HEK293T (cell line): ENCODE results near the gene MS4A14.
"Not testable (repeated sequence)": the region's sequence is repeated elsewhere in the genome, so short reads cannot be mapped to it uniquely, and the experiment has no call there.

Source experiments
- CTCF ChIA-PET: fragments of 350-600 bp; formaldehyde crosslinking; extraction: SDS; loops from one replicate; lab custom pipeline; 2021; ENCODE audit warnings: antibody characterized with exemption, inconsistent platforms; lab: Yijun Ruan, JAX
- POLR2A ChIA-PET: fragments of 350-600 bp; formaldehyde crosslinking; extraction: SDS; loops from one replicate; lab custom pipeline; 2020; ENCODE audit warnings: antibody characterized with exemption, inconsistent platforms; lab: Yijun Ruan, JAX
- DNase-seq: peaks from one replicate; pipeline ENCODE4 v3.0.0; 2012; ENCODE audit warnings: mixed read lengths; ENCODE audit errors: extremely low spot score
- ARNT ChIP-seq: fragments of 450-650 bp; IDR thresholded peaks from 2 replicates; pipeline ENCODE4 v1.6.1; 2017; ENCODE audit warnings: mild to moderate bottlenecking
- BHLHE40 ChIP-seq: fragments of 450-650 bp; IDR thresholded peaks from 2 replicates; pipeline ENCODE4 v1.6.1; 2016; ENCODE audit warnings: mild to moderate bottlenecking, moderate library complexity, borderline replicate concordance
- CTBP1 ChIP-seq: fragments of 450-650 bp; IDR thresholded peaks from 2 replicates; pipeline ENCODE4 v1.6.1; 2016; ENCODE audit warnings: borderline replicate concordance
- ELF4 ChIP-seq: fragments of 450-650 bp; IDR thresholded peaks from 2 replicates; pipeline ENCODE4 v1.6.1; 2017; ENCODE audit warnings: antibody characterized with exemption
- FOXA1 ChIP-seq: fragments of 450-650 bp; IDR thresholded peaks from 2 replicates; pipeline ENCODE4 v1.6.1; 2016; ENCODE audit warnings: mild to moderate bottlenecking
- FOXK2 ChIP-seq: fragments of 450-650 bp; IDR thresholded peaks from 2 replicates; pipeline ENCODE4 v1.6.1; 2016; ENCODE audit warnings: mild to moderate bottlenecking
- FOXM1 ChIP-seq: fragments of 450-650 bp; IDR thresholded peaks from 2 replicates; pipeline ENCODE4 v1.6.1; 2017; ENCODE audit warnings: mild to moderate bottlenecking, borderline replicate concordance
- HDGF ChIP-seq: fragments of 450-650 bp; IDR thresholded peaks from 2 replicates; pipeline ENCODE4 v1.6.1; 2017; ENCODE audit warnings: antibody characterized with exemption, borderline replicate concordance
- L3MBTL2 ChIP-seq: fragments of 450-650 bp; conservative IDR thresholded peaks from 2 replicates; pipeline ENCODE4 v1.6.1; 2016; ENCODE audit warnings: mild to moderate bottlenecking
- LEF1 ChIP-seq: fragments of 450-650 bp; IDR thresholded peaks from 2 replicates; pipeline ENCODE4 v1.6.1; 2017; ENCODE audit warnings: mild to moderate bottlenecking, borderline replicate concordance
- NFRKB ChIP-seq: fragments of 450-650 bp; IDR thresholded peaks from 2 replicates; pipeline ENCODE4 v1.6.1; 2016; ENCODE audit warnings: mild to moderate bottlenecking, moderate library complexity
- PKNOX1 ChIP-seq: fragments of 450-650 bp; IDR thresholded peaks from 2 replicates; pipeline ENCODE4 v1.6.1; 2016
- SP1 ChIP-seq: fragments of 450-650 bp; IDR thresholded peaks from 2 replicates; pipeline ENCODE4 v1.6.1; 2017
- SUZ12 ChIP-seq: fragments of 450-650 bp; IDR thresholded peaks from 2 replicates; pipeline ENCODE4 v1.6.1; 2016; ENCODE audit warnings: mild to moderate bottlenecking
- TARDBP ChIP-seq: fragments of 450-650 bp; IDR thresholded peaks from 2 replicates; pipeline ENCODE4 v1.6.1; 2016
- ZNF384 ChIP-seq: fragments of 450-650 bp; IDR thresholded peaks from 2 replicates; pipeline ENCODE4 v1.6.1; 2016

The MS4A14 gene

GRCh38 chr11:60447846-60448245 lies 51.6 kb downstream of the MS4A14 start:
- CTCF ChIA-PET: no interaction called here
- TF ChIP-seq L3MBTL2 (no peak), SP1 (no peak), HDGF (no peak), LEF1 (no peak), TARDBP (no peak), ELF4 (no peak), ZNF384 (no peak), PKNOX1 (no peak), NFRKB (no peak), BHLHE40 (no peak), FOXK2 (no peak), FOXA1 (no peak), ARNT (no peak), FOXM1 (no peak), SUZ12 (no peak), CTBP1 (no peak)
- no peak for DNase-seq
- POLR2A ChIA-PET: no interaction called here

GRCh38 chr11:60451185-60451584 lies 54.9 kb downstream of the MS4A14 start:
- DNase-seq, CTCF ChIA-PET, POLR2A ChIA-PET: not testable (repeated sequence)

- no peak for DNase-seq
- ChIA-PET CTCF (no interaction called here), POLR2A (no interaction called here)
- TF ChIP-seq ELF4 (no peak), FOXK2 (no peak), SUZ12 (no peak), ZNF384 (no peak), ARNT (no peak), HDGF (no peak), LEF1 (no peak), FOXA1 (no peak), BHLHE40 (no peak), TARDBP (no peak), PKNOX1 (no peak), NFRKB (no peak), SP1 (no peak), L3MBTL2 (no peak)
These were observed 58.0 kb downstream of the MS4A14 start for GRCh38 chr11:60454212-60454611.

- ChIA-PET POLR2A (no interaction called here), CTCF (no interaction called here)
- DNase-seq: no peak
- TF ChIP-seq SUZ12 (no peak), FOXA1 (no peak), FOXK2 (no peak), SP1 (no peak), LEF1 (no peak), HDGF (no peak), ZNF384 (no peak), TARDBP (no peak), PKNOX1 (no peak), ARNT (no peak), NFRKB (no peak), BHLHE40 (no peak), CTBP1 (no peak), L3MBTL2 (no peak), ELF4 (no peak), FOXM1 (no peak)
These were observed 59.3 kb downstream of the MS4A14 start, which contains the start of gene MS4A1 for GRCh38 chr11:60455531-60456042. Gene MS4A1 (plus strand): TSS chr11:60455847. CDS start chr11:60462375, 6,528 bp downstream.

DNA sequence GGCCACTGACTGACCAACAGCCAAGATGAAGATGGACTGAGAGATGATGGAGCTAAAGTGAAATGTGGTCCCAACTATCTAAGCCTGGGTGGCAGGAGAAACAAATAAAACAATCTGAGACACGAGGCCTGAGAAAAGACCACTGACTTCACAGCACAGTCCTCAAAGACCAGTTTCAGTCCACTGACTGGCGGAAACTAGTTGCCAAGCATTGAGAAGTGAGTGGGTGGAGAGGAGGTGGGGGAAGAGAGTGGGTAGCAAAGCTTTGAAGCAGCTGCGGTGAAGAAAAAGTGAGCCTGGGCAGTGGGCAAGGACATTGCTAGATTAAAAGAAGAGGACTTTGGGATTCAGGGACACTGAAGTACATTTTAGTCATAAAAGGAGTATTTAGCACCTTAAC lies 61.3 kb downstream of the MS4A14 start:
- CTCF ChIA-PET: no interaction called here
- POLR2A ChIA-PET: no interaction called here
- TF ChIP-seq FOXM1 (no peak), ARNT (no peak), BHLHE40 (no peak), LEF1 (no peak), CTBP1 (no peak), ELF4 (no peak), NFRKB (no peak), PKNOX1 (no peak), SUZ12 (no peak)

DNA sequence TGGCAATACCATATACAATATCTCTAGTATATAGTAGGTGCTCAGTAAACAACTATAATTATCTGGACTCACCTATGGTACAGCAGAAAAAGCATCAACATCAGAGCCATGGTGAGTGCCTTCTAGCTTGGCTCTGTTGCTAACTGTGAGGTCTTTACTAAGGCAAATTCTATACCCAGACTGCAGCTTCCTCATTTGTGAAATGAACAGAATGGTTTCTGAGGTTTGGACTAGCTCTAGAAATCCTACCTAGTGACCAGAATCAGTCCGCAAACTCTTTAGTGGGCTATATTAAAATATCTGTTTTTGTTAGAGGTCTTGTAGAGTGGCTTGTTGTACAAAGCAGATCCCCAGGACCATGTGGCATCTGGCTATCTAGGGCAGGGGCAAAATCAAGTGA lies 63.1 kb downstream of the MS4A14 start:
- TF ChIP-seq FOXM1 (no peak), HDGF (no peak), NFRKB (no peak), L3MBTL2 (no peak), TARDBP (no peak), SP1 (no peak), FOXK2 (no peak), CTBP1 (no peak), ARNT (no peak), FOXA1 (no peak), LEF1 (no peak)
- ChIA-PET CTCF (no interaction called here), POLR2A (no interaction called here)
- DNase-seq: no peak

More for the DNA sequence above, 61.3 kb downstream of the MS4A14 start:
- DNase-seq: no peak
